DMS 273 (cell line): ENCODE results near the gene MRFAP1.

Experiments used
- DNase-seq: peaks from one replicate; lab custom pipeline; 2025; ENCODE audit not compliant: unreplicated experiment; lab: John Stamatoyannopoulos, UW

MRFAP1 gene

GRCh38 chr4:6640292-6641163 lies at the start of gene MRFAP1:
Gene MRFAP1 (plus strand): TSS chr4:6640685. CDS start chr4:6640863, 178 bp downstream.
- DNase-seq, result peak; percentile 96

GRCh38 chr4:6591313-6591712 lies 49.2 kb upstream of the MRFAP1 start:
- peak; percentile 64 for DNase-seq

GRCh38 chr4:6591781-6592180 lies 48.7 kb upstream of the MRFAP1 start:
- peak; percentile 22 for DNase-seq

- DNase-seq, result no peak
Observed at GRCh38 chr4:6592804-6593563, 47.5 kb upstream of the MRFAP1 start.

GRCh38 chr4:6594341-6594740 lies 46.1 kb upstream of the MRFAP1 start:
- DNase-seq, result no peak

- DNase-seq, result no peak
Observed at GRCh38 chr4:6594826-6595355, 45.6 kb upstream of the MRFAP1 start.

- no peak for DNase-seq
Observed at GRCh38 chr4:6595897-6596537, 44.5 kb upstream of the MRFAP1 start.

- DNase-seq, result no peak
Observed at GRCh38 chr4:6596948-6597347, 43.5 kb upstream of the MRFAP1 start.

- DNase-seq, result no peak
Observed at GRCh38 chr4:6598127-6598526, 42.4 kb upstream of the MRFAP1 start.

GRCh38 chr4:6598641-6599040 lies 41.8 kb upstream of the MRFAP1 start:
- DNase-seq, result no peak

GRCh38 chr4:6601661-6602250 lies 38.7 kb upstream of the MRFAP1 start:
- no peak for DNase-seq

GRCh38 chr4:6602289-6602688 lies 38.2 kb upstream of the MRFAP1 start:
- DNase-seq, result no peak

- DNase-seq, result no peak
Observed at GRCh38 chr4:6603128-6603527, 37.4 kb upstream of the MRFAP1 start.

- DNase-seq, result no peak
Observed at GRCh38 chr4:6605114-6605513, 35.4 kb upstream of the MRFAP1 start.

GRCh38 chr4:6605605-6606004 lies 34.9 kb upstream of the MRFAP1 start:
- DNase-seq, result no peak

- DNase-seq, result no peak
Observed at GRCh38 chr4:6606465-6607235, 33.8 kb upstream of the MRFAP1 start.

- no peak for DNase-seq
Observed at GRCh38 chr4:6607368-6608055, 33.0 kb upstream of the MRFAP1 start.

GRCh38 chr4:6608758-6609414 lies 31.6 kb upstream of the MRFAP1 start:
- no peak for DNase-seq

- DNase-seq, result no peak
Observed at GRCh38 chr4:6609415-6610079, 30.9 kb upstream of the MRFAP1 start.
